ENCODE results near the gene LCNL1.
A peak's percentile ranks its signal among the peaks of the same experiment; 100 is the strongest.

Gene LCNL1

DNA sequence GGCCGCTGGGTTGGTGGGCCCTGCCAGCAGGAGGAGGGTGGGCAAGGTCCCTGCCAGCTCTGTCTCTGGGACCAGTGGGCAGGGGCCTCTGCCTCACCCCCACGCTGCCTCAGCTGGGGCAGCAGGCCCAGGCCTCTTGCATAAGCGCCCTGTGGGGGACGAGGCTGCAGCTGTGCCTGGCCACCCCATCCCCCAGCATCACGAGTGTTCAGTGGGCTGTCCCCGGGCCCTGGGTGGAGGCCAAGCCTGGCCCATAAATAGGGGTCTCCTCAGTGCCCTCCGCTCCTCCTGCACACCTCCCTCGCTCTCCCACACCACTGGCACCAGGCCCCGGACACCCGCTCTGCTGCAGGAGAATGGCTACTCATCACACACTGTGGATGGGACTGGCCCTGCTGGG is 5.6 kb upstream of the LCNL1 start, which contains the start of gene PTGDS:
TSS of gene PTGDS (plus strand) at position 282 of the 400 bp plus-strand sequence. CDS start at position 357, 75 bp downstream.
- no peak for DNase-seq

DNA sequence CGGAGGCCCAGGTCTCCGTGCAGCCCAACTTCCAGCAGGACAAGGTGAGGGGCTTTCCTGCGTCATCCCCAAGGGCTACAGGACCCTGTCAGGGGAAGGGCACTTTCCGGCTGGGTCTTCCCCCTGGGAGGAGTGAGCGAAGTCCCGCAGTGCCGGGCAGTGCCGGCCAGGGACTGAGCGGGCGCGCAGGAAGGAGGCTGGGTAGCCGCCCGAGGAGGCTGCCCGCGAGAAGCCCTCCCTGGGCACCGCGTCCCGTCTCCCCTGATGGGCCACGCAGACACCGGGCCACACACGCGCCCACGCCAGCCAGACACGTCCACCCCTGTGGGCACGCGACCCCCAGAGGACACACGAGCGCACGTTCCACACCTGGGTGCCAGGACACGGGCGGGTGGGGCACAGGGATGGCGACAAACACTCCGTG is 5.1 kb upstream of the LCNL1 start:
- no peak for DNase-seq

DNA sequence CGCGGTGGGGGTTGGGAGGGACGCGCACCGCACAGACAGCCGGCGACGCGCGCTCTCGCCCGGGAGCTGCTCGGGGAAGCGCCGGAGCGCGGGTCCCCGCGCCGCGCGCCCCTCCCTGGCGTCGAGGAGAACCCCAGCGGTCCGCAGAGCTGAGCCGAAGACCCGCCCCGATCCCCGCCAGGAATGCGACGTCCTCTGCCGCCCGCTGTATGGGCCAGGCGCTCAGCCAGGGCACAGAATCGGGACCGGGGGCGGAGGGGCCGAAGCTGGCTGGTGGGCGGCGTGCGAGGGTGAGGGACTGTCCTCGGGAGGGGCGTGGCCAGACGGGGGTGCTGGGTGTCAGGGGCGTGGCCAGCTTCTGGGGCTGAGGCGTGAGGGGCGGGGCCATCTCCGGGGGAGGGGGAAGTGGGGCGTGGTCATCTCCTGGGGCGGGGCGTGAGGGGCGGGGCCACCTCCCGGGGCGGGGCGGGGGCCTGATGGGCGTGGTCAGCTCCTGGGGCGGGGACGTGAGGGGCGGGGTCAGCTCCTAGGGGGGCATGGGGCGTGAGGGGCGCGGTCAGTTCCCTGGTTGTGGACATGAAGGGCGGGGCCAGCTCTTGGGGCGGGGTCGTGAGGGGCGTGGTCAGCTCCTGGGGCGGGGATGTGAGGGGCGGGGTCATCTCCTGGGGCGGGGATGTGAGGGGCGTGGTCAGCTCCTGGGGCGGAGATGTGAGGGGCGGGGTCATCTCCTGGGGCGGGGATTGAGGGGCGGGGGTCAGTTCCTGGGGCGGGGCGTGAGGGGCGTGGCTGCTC is 4.5 kb upstream of the LCNL1 start:
- DNase-seq, result no peak

DNA sequence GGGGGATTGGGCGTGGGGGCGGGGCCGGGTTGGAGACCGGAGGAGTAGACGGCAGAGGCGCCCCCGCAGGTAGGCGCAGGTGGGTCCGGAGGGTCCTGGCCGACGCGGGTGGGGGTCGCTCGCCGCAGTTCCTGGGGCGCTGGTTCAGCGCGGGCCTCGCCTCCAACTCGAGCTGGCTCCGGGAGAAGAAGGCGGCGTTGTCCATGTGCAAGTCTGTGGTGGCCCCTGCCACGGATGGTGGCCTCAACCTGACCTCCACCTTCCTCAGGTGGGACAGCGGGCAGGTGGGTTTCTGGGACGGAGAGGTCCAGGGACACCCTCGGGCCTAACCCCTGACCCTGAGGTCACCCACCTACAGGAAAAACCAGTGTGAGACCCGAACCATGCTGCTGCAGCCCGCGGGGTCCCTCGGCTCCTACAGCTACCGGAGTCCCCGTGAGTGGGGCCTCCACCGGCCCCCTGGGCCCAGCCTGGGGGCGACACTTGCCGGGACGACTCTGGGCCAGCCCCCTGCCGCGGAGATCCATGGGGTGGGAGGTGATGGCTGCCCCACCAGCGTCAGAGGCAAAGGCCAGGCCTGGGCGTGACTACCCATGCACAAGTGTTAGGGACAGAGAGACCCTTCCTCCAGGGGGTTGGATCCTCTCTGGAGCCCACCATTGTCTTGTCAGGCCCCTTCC is 3.8 kb upstream of the LCNL1 start:
- DNase-seq, result no peak

DNA sequence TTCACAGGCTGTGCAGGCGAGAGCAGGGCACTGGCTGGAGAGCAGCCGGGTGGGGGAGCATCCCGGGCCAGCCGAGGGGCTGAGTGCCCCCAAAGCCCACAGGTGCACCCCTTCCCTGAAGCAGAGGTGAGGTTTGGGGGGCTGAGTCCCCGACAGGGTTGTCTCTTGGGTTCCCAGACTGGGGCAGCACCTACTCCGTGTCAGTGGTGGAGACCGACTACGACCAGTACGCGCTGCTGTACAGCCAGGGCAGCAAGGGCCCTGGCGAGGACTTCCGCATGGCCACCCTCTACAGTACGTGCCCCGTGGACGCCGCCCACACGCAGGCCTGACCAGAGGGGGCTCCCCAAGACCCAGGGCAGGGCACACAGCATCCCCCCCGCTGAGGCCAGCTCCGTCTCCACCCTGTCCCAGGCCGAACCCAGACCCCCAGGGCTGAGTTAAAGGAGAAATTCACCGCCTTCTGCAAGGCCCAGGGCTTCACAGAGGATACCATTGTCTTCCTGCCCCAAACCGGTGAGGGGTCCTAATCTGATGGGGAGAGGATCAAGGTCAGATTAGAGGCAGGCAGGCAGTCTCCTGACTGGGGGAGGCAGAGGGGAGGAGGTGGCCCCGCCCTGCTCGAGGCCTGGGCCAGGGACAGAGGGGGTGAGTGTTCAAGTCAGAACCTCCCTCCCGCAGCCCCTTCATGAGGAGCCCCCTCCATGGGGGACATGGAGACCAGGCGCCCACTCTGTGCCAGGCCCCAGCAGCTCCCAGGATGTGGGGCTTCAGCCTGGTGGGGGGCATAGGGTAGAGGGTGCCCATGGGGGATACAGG is 2.8 kb upstream of the LCNL1 start:
- DNase-seq, result no peak

DNA sequence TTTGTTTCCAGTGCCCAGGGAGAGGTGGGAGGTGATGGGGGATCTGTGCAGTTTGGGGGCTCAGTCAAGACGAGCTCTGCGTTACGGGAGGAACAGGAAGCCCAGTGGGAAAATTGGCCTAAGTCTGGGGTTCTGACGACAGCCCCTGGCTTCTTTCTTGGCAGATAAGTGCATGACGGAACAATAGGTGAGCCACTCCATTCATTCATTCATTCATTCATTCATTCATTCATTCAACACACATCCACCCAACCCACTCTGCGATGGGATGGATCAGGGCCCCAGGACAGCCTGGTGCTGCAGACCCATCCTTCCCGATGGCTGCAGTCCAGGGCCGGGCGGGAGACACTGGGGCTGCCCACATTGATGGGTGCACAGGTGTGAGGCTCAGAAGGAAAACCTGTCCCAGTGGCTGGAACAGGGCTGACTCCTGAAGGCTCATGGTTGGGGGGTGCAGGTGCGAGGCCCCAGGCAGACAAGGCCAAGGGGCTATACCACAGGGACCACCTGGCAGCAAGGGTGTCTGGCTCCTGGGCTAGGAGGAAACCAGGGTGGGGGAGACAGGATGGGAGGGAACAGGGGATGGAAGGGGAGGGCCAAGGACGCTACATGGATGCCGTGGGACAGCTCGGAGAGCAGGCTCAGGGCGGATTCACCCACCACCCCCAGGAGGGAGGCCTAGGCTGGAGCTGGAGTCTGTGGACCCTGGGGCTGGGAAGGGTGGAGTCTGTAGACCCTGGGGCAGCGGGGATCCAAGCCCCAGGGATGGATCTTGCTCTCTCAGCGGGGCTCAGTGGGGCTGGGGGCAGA is 1.9 kb upstream of the LCNL1 start:
- no peak for DNase-seq

DNA sequence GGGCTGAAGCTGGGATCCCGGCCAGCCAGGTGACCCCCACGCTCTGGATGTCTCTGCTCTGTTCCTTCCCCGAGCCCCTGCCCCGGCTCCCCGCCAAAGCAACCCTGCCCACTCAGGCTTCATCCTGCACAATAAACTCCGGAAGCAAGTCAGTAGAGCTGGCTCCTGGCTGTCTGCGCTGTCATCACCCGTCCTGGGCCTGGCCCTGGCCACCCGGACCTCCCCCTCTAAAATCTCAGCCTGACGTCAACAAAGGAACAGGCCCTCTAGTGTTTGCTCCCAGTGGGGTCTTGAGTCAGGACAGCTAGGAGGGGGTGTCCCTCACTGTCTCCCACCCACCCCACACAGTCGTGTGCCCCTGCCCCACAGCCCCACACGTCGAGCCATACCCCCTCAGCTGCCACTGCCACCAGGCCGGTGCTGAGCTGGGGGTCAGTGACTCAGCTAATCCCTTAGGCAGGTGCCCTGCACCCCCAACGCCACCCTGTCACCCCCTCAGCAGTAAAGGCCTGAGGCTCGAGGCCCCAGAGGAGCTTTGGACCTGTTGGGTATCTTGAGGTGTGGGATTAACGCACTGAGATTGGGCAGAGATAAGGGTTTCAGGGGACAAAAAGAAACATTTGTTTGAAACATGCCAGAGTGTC is 1.1 kb upstream of the LCNL1 start:
- no peak for DNase-seq

DNA sequence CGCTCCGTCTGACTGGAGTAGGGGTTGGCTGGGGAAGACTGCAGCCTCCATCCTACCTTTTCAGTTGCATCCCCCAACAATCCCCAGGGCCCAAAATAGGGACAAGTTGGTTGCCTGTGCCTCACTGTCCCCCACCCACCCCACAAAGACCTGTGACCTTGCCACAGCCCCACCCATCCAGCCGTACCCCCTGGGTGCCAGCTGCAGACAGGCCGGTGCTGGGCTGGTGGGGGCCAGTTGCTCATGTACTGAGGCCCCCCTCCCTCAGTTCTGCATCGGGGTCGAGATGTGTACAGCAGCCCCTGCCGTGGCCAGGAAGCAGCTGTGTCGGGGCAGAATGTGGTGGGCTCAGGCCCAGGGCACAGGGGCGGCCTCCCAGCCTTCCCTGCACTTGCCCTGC is 374 bp downstream of the LCNL1 start:
- DNase-seq, result no peak

DNA sequence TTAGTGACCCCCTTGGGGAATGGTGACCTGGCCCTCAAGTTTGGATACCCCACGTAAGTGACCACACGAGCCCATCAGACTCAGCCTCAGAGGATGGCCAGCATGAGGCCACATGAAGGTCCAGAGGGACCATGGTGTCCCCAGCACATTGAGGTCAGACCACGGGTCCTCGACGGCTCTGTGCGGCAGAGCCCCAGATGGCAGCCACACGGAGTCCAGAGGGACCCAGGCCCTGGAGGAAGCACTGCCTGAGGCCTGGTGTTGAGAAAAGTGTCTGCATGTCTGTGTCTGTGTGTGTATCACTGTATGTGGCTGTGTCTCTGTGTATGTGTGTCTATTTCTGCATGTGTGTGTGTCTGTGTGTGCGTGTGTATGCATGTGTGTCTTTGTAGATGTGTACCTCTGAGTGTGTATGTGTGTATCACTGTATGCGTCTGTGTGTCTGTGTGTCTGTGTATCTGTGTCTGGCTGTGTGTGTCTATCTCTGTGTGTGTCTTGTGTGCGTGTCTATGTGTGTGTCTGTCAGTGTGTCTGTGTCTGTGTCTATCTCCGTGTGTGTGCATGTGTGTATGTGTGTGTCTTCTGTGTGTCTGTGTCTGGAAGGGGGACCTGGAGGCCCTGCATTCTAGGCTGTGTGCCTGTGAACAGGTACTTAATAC is 992 bp downstream of the LCNL1 start:
- no peak for DNase-seq

DNA sequence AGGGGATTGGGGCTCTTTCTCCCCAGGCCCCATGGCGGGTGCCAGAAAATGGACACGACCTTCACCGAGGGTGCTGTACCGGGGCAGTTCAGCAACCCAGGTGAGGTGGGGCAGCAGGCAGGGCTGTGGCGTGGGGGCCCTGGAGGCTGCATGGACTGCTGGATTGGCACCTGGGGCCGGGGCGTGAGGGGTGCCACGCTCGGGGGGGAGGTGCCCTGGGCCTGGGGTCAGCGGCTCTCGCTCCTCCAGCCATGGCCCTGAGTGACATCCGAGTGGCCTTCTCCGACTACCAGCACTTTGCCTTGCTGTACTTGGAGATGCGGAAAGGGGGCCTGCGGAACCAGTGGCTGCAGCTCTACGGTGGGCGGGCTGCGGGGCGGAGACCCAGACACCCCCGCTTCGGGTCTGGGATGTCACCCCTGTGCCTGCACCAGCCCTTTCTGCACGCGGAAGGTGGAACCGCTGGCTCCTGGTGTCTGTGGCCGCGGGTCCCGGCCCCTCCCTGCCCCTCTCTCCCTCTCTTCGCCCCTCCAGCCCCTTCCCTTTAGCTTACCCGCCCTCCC is 1.8 kb downstream of the LCNL1 start:
- DNase-seq, result no peak

DNA sequence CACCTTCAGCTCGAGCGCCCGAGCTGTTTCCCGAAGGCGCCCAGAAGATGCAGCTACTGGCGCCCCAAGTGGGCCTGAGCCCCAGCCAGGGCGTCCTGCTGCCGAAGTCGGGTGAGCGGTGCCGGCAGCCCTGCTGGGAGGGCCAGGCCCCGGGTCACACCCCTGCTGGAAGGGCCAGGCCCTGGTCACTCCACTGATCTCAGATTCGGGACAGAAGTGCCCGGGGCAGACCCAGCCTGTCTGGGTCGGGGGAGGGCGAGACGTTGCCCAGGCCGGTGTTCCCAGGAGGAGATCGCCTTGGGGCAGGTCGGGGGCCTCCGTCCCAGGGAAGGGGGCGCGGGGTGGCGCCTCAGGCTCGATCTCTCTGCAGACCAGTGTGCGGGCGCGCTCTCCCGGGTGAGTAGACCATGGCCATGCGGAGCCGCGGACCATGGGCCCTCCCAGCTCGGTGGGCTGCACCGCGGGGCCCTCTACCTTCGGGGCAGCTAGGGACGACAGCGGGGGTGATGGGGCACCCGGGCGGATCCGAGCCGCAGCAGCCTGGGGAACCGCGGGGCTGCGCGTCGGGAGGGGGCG is 2.3 kb downstream of the LCNL1 start:
- DNase-seq, result no peak

DNA sequence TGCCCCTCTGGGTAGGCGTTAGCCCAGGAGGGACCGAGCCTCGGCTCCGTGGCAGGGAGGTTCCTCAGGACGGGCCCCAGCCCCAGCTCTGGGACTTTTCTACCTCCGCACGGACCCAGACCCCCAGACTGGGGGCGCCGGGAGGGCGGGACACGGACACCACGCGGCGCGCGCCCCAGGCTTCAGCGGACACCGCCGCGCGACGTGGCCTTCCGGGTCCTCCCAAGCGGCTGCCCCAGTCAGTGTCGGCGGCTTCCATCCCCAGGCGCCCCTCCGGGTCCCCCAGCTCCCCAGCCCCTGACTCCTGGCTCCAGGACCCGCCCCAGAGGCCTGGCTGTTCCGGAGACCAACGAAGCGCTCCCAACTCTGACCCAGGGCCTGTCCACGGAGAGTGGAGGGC is 3.1 kb downstream of the LCNL1 start:
- no peak for DNase-seq

DNA sequence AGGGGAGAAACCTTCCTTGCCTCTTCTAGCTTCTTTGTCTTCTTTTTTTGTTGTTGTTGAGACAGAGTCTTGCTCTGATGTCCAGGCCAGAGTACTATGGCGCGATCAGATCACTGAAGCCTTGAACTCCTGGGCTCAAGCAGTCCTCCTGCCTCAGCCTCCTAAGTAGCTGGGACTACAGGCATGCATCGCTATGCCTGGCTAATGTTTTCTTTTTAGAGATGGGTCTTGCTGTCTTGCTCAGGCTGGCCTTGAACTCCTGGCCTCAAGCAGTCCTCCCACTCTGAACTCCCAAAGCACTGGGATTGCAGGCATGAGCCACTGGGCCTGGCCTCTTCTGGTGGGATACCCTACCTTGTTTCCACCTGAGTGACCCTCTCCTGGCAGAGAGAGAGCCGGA is 6.1 kb downstream of the LCNL1 start:
- DNase-seq, result no peak

DNA sequence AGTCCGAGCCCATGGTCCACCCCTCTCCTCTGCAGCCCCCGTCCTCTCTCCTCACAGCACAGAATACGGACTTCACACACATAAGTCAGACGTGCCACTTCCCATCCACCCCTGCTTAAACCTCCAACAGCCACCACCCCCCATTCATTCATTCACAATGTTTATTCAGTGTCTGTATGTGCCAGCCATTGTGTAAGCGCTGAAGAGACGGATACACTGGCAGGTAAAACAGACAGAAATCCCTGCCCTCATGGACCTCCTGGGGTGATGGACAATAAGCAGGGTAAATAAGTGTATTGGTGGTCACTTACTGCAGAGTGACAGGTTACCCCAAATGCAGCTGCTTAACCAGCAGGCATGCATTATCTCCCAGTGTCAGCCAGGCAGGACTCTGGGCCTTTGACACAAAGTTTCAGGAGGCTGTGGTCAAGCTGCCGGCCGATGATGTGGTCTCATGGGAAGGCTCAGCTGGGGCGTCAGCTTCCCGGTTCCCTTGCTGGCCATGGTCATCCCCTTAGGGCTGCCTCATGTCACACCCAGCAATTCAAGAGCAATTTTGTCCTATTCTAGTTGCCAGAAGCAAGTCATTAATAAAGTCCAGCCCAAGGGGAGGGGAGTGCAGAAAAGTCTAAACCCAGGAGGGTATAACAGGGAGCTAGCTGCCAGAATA is 7.6 kb downstream of the LCNL1 start:
- DNase-seq, result no peak

DNA sequence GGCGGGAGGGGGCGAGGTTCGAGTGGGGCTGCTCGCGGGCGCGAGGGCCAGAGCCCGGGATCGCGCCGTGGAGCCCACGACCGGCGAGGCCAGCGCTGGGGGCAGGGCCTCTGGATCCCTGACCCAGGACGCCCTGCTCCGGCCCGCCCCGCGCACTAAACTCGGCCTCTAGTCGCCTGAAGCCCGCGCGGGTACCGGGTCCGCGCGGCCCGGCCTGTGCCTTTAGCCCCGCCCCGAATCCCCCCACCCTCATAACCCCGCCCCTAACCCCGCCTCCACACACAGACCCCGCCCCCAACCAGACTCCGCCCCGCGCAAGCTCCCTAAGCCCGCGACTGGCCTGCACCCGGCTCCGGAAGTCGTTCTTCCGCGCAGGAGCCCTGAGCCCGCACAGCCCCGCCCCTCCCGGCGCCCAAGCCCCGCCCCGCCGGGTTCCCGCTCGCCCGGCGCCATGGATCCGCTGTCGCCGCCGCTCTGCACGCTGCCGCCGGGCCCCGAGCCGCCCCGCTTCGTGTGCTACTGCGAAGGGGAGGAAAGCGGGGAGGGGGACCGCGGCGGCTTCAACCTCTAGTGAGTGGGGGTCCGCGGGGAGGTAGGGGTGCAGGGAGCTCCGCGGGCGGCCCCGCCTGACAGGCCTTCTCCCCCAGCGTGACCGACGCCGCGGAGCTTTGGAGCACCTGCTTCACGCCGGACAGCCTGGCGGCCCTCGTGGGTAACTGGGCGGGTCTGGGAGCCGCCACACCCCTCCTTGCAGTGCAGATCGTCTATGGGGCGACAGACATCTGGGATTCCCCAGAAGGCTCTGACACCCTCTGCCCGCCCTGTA is 9.4 kb downstream of the LCNL1 start, which contains the start of gene PAXX:
TSS of gene PAXX (plus strand) at position 430 of the 826 bp plus-strand sequence. CDS start at position 452, 22 bp downstream.
- peak; percentile 88 to 89 for DNase-seq

DNA sequence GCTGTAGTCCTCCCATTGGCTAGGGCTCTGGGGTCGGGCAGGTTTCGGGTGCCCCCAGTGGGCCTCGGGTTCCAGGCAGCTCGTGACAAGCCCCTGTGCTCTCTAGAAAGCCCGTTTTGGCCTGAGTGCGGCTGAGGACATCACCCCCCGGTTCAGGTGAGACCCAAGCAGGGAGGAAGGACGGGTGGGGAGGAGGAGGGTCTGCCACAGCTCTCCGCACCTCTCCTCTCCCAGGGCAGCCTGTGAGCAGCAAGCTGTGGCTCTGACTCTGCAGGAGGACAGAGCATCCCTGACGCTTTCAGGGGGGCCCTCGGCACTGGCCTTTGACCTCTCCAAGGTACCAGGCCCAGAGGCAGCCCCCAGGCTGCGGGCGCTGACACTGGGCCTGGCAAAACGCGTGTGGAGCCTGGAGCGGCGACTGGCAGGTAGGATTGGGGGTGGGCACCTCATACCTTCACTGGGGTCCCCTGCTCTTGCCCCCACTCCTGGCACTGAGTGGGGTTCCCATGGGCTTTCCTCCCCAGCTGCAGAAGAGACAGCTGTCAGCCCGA is 10.1 kb downstream of the LCNL1 start:
- DNase-seq, result no peak

DNA sequence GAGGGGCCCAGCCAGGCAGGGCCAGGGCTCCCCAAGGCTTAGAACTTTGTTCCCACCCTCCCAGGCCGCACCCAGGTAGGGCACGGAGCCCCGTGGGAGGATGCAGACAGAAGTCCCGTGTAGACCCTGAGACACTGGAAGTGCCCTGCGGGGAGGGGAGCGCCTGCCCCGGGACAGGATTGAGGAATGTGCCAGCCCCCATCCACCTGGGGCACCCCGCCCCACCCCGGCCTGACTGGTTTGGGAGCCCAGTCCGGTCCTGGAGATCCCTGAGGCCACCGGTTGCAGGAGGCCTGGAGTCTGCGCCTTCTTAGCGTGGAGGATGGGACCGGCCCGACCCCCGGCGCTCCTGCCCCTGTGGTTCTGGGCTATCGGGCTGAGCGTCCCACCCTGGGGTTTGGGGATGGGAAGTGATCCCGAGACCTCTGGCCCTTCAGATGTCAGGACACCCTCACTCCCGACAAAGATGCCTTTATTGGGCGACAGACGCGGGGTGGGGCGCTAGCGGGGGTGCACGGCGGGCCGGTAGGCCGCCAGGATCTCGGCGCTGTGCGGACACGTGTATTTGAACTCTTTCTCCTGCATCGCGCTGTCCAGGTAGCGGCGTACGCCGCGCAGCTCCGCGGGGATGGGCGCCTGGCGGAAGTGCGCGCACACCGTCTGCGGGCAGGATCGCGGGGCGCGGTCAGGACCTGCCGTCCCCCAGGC is 11.5 kb downstream of the LCNL1 start:
- DNase-seq, result no peak

DNA sequence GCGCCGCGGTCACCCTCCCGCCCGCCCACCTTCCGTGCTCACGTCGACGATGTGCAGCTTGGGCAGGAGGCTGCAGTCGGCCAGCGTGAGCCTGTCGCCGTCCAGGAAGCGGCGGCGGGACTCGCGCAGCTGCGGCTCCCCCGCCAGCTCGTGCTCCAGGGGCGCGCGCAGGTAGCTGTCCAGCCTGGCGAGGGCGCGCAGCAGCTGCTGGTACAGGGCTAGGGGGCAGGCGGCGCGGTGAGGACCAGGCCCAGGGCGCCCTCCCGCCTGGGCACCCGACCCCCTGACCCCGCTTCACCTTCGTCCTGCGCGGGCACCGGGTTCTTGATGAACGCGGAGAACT is 12.1 kb downstream of the LCNL1 start:
- no peak for DNase-seq
